CD4-positive, alpha-beta T cell treated with Interleukin-4 for 4 hours (primary cell): Measurements from ENCODE around the gene NR2C2.

Source experiments
- DNase-seq: peaks from one replicate; pipeline ENCODE4 v3.0.0-alpha.2; 2020

The NR2C2 gene

DNA sequence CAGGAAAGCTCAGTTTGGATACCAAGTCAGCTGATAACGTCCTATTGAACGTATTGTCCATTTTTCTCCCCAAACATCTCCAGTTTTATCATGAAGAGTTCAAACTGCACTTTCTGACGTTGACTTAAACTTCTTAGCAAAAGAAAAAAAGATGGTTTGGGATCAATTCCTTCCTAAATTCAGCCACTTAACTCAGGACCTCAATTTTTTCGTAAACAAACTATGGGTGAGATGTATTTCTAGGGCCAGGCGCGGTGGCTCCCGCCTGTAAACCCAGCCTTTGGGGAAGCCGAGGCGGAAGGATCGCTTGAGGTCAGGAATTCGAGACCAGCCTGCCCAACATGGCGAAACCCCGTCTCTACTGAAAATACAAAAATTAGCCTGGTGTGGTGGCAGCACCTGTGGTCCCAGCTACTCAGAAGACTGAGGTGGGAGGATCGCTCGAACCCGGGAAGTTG lies 118.2 kb downstream of the NR2C2 start:
- no peak for DNase-seq

DNA sequence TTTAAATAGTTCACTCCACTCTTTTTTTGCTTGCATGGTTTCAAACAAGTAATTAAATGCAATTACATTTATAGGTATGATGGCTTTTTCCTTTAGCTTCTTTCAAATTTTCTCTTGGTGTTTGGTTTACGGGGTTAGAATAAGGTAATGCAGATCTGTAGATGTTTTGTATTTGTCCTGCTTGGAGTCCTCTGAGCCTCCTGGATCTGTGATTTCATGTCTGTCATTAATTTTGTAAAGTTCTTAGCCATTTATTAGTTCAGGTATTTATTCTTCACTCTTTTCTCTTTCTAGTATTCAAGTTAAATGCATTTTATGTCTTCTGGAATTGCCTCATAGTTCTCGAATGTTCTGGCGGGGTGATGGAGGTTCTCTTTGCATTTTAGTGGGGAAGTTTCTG lies 119.1 kb downstream of the NR2C2 start:
- DNase-seq = no peak

DNA sequence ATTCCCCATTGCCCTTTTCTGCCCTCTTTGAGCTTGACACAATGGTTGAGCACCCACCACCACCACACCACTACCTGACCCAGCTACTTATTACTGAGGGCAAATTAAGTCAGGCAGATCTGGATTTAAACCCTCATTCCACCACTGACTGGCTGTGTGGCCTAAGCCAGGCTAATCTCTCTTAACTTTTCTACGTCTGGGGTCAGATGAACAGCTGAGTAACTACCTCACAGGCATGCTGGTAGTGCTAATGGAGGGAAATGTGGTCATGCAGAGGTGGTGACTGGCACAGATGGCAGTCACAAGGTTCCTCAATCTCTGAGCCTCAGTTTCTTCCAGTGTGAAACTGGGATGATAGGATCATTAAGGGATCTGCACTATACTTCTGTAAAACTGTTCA lies 122.1 kb downstream of the NR2C2 start:
- no peak for DNase-seq

DNA sequence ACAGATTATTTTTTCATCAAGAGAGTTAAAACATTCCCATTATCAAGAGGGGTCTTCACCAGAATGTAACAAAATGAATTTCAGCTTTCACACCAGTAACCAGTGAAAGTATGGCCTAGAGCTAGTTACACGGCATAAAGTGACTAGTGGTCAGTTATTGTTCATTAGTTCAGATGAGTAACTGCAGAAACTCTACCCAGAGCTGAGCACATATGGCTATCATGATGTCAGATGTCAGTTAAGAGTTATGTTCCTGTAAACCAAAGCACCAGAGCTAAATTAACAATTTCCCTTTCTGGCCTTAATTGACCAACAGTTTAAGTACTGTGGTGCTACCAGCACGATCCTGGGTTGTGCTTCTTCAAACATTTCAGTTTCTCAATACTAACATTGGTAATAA lies 124.3 kb downstream of the NR2C2 start:
- no peak for DNase-seq

DNA sequence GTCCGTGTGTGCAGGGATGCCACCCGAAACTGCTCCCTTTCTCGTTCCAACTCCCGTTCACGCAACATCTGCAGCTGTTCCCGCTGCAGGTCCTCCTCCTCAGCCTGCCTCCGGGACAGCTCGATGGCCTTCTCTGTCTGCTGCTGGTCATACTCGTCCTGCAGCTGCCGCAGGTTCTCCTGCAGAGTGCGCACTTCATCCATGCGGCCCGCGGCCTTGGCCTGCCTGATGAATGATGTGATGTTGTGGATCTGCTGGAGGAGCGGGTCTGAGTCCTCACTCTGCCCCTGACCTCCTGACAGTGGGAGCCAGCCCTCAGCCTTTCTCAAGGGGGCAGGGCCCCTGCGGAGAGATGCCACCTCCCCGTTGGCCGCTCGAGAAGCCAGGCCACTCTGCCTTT lies 127.1 kb downstream of the NR2C2 start:
- no peak for DNase-seq

DNA sequence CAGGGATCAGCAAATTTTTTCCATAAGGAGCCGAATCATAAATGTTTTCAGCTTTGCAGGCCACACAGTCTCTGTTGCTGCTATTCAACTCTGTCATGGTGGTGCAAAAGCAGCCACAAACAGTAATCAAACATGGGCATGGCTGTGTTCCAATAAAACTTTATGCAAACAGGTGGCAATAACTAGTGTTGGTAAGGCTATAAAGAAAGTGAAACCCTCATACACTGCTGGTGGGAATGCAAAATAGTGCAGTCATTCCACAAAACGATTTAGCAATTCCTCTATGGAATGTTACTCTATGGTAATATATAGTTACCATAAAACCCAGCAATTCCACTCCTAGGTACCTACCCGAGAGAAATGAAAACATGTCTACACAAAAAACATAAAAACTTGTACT lies 131.7 kb downstream of the NR2C2 start:
- DNase-seq = no peak

DNA sequence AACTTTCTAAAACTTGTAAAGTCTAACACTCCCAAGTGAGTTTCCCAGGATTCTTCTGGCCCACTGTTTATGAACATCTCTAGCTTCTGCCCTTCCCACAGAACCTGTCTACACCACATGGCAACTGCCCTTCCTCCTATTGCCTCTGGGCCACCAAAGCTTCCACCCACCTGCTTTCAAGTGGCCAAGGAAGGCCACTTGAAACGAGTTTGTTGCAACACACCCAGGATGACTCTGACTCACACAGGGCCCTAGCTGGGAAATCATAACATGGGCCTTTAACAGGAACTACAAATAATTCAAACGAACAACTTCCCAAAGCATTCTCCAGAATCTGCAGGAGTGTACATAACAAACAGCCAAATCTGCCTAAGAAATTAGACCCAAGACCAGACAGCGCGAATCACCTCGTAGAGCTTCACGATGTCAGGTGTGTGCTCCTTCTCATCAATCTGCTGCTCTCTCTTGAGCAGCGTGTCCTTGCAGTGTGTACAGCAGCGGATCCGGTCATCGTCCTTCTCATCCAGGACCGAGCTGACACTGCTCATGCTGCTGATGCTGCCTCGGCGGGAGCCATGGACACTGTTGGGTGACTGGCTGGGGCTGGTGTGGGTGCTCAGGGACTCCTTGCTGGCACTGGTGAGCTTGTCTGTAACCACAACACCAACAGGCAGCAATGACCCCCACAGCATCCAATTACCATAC lies 134.7 kb downstream of the NR2C2 start:
- no peak for DNase-seq

DNA sequence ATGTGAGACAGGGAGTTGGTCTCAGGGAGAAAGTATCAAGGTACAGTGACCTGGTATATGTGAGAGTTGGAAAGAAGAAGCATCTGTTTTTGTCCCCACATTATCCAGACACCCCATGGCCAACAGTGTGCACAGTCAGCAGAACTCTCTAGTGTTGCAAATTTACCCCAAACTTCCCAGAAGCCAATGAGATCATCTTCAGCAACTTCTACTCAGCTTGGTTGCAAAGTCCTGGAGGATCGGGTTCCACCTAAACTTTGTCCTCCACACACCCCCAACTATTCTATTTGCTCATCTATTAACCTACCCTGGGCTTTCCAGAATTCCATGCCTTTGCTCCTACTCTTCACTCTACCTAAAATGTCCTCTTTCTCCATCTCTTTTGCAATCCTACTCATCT lies 135.9 kb downstream of the NR2C2 start:
- no peak for DNase-seq

DNA sequence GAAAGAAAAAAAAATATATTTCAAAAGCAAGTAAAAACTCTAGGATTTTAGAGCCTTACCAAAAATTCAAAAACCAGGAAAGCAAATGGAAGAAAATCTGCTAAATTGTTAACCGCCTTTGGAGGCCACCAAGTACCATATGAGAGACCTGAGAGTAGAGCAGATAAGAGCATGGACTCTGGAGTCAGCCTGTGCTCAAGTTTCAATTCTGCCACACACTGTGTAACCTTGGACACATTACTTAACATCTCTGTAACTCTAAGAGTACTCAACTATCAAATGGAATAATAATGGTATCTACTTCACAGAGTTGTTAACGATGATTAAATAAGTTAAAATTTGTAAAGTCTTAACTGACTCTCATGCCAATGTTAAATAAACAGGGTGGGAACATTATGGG lies 138.9 kb downstream of the NR2C2 start:
- no peak for DNase-seq

DNA sequence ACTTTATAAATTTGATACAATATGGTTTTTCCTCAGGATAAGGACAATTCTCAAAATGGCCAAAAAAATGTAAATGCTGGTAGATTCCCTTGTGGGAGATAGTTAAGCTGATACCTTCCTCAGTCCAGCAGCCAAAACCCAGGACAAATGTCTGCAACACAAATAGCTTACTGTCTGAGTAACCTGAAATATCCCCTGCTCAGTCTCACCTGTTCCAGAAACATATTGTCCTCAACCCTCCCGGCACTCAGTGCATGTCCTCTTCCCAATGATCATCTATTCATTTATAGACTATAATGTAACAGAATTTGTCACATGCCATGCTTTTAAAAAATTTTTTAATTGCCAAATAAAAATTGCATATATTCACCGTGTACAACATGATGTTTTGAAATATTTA lies 139.3 kb downstream of the NR2C2 start:
- no peak for DNase-seq

DNA sequence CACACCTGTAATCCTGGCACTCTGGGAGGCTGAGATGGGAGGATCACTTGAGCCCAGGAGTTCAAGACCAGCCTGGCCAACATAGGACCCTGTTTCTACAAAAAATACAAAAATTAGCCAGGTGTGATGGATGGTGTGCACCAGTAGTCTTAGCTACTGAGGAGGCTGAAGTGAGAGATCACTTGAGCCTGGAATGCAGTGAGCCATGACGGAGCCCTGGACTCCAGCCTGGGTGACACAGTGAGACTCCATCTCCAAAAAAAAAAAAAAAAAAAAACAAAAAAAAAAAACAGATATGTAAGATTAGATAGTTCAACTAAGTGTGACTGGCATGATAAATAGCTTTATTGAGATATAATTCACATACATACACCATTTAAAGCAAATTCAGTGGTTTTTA lies 141.8 kb downstream of the NR2C2 start:
- no peak for DNase-seq

DNA sequence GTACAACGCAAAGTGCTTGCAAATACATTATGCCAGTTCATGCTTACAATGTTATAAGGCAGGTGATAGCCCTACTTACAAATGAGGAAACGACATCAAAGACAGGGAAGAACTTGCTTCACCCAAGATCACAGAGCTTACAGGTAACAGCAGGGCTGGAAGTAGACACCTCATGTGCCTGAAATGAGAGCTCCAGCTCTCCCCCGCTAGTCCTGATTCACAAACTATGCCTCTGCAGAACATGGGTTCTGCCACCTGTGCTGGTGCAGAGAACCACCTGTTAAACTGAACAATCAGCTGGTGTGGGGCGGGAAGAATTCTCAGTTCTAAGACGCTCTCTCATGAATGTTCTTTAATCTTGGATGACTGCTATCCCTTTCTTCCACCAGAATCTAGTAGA lies 144.2 kb downstream of the NR2C2 start:
- DNase-seq = no peak

DNA sequence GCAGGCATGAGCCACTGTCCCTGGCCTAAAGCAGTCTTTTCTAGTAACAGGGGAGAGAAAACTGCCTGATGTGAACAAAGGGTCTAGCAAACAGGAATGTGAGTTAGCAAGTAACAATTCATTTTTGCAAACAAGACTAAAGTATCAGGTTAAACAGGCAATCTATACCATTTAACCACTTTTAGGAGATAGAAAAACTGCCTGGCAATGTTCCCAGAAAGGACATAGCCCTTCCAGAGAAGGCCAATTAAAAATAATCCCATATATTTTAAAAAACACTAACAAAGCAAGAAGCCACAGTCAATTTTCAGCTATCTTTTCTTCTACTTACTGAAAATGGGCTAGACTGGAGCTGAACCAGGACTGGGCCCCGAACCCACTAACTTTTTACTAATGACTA lies 145.3 kb downstream of the NR2C2 start:
- no peak for DNase-seq

DNA sequence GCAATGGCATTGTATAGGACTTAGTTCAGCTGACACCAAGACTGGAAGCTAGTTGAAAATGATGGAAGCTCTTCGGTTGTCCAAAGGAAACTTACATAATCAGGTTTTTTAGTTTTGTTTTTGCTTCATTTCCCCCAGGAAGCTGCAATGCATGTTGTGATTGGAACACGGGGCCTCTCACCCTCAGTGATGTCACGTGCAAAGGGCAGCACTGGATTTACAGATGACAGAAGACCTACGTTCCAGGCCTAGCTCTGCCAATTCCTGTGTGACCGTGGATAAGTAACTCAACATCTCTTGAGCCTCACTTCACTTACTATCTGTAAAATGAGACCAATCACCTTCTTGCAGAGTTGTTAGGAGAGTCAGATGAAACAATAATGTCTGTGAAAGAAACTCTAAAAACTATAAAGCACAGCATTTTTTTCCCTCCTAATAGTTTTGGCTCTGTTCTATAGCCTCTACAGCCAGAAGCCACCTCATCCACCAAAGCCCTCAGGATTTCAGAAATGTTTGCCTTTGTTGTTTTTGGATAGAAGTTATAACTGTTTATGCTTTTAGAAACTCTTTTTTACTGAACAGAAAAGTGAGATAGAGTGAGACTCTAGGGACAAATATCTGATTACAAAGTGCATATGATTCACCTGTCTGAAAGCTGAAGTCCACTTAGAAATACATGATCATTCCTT lies 146.9 kb downstream of the NR2C2 start:
- no peak for DNase-seq

DNA sequence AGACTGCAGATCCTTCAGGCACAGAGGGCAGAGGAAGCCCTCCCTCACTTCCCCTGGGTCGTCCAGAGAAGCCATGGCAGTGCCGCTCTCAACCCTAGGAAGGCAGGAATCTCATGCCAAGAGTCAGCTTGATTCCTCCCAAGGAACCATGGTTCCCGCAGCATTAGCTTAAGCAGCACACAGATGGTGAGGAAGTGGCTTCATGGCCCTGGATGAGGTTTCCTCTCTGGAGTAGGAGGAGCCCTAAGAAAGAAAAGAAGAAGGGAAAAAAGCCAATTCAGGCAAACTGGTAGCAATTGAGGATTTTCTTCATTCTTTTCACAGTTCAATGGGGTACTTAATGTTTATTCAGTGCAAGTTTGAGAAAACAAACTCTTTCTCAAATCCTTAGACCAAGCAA lies 148.7 kb downstream of the NR2C2 start:
- DNase-seq = no peak

DNA sequence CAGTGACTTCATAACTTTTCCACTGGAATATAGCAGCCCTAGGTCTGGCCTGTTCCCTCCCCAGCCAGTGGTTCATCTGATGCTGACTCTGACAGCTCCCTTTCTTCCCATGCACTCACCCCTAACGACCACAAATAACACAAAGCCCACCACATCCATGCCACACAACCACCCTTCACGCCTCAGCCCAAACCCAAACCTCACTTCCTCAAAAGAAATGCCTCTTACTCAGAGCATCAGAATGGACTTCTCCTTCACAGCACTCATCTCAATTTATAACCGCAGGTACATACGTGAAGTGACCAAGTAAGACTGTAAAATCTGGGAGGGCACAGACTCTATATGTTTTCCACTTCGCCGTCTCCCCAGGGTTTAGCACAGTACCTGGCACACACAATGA lies 150.5 kb downstream of the NR2C2 start:
- peak; percentile 53 for DNase-seq
